Measurements from ENCODE around the gene CADPS.

The CADPS gene

DNA sequence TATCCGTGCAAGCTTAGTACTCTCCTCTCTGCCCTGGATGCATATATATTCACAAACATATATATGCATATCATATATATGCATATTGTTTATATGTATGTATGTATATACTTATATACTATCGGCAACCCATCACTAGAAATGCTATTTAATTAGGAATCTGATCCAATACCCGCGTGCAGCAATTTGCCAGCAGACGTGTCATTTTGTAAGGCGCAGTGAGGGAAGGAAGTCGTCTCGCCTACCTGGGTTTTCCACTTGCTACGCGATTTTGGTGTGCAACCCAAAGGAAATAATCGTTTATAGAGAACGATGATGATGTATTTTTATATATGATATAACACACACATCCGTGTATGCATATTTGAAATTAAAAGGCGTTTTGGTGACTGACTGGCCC, 496.3 kb downstream of the CADPS start:
- DNase-seq (ENCODE audit: extremely low read depth in 1 of 2, low read depth in 1 of 2), result no peak

DNA sequence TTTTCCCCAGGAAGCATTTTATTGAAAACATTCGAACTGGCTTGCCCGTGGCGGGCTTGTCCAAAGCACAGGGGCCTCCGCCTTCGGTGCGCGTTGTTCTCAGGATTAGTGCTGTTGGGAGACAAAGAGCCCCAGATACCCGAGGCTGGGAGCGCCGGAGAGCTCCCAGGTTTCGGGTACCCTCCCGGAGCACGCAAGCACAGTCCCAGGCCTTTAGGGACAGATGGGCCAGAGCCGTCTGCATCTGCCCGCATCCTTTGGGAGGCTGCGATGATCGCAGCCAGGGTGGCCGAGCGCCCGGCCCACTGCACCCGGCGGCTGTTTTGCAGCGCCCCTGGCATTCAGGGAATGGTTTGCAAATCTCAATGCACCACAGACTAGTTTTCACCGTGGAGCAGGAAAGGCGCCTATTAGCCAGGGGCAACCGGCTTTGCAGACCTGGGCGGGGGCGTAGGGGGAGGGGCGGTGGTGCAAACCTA, 496.9 kb downstream of the CADPS start:
- no peak for DNase-seq (ENCODE audit: extremely low read depth in 1 of 2, low read depth in 1 of 2)

- no peak for DNase-seq (ENCODE audit: extremely low read depth in 1 of 2, low read depth in 1 of 2)
Measured at GRCh38 chr3:62376906-62377877, 498.0 kb downstream of the CADPS start.

DNA sequence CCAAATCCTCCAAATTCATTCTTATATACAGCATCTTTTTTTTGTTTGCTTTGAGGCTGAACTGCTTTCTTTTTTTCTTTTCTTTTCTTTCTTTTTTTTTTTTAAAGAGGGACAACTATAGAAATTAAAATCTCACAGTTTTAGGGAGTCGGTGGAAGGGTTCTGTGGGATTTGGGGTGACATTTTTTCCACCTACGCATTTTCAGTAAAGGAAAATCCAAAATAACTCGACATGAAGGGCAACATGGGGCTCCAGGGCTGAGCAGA, 498.8 kb downstream of the CADPS start:
- DNase-seq (ENCODE audit: extremely low read depth in 1 of 2, low read depth in 1 of 2), result no peak

GRCh38 chr3:62375655-62376453, 499.4 kb downstream of the CADPS start:
- no peak for DNase-seq (ENCODE audit: extremely low read depth in 1 of 2, low read depth in 1 of 2)

DNA sequence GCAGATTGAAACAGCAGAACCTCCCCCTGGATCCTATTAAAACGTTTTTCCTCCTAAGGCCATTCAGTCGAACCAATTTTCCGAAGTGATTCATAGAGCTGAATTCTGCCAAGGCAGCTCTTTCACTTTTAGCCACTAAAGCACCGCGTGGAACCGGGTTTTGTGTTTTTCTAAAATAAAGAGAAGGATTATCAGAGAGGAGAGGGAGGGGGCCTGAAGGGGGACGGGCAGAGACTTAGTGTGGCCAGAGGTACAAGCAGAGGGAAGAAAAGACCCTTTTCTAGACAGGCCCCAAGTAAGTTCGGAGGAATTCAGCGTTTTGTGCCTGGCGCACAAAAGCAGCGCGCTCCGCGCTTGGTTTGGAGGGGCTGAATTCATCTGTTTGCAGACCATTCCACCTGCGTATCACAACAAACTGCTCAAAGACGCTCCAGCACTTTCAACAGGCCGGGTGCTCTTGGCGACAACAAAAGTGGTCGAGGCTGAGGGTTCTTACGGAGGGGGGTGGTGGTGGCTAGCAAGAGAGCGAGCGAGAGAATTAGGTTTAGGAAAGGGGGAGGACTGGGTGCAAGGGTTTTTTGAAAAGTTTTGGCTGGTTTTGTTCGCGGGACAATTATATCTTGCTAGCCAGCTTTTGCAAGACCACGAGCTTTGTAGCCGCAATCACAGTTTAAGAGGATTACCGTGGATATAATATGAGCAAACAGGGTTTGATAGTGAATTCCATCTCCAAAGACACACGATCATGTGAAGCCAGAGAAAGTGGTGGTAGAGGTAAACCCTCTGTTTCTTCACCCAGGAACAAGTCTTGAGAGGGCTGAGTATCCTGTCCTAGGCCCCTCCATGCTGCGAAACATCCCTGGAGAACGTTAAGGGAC, 500.6 kb downstream of the CADPS start:
- DNase-seq (ENCODE audit: extremely low read depth in 1 of 2, low read depth in 1 of 2), result no peak

DNA sequence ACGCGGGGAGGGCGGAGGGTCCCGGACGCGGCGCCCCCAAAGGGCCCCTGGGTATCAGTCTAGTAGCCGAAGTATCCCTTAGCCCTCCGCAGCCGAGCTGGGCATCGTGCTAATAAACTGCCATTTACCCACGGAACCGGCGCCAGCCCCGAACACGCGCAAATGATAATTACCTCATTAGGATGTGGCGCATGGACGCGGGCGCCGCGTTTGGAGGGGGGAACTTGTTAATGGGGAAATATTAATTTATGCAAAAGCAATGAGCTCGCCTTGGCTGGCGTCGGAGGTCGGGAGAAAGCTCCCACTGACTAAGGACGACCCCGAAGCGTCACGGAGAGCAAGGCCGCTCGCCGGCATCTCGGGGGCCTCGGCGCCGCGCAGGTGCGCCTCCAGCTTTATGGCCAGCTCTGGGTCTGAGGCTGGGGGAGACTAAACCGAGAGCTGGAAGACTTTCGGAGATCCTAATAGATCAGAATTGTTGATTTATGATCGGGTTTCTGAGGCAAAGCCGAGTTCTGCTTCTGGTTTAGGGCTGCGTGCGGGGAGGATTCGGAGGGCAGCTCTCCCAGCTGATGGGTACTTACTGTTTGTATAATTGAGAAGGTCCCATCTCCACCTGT, 501.4 kb downstream of the CADPS start:
- DNase-seq (ENCODE audit: extremely low read depth in 1 of 2, low read depth in 1 of 2), result no peak

DNA sequence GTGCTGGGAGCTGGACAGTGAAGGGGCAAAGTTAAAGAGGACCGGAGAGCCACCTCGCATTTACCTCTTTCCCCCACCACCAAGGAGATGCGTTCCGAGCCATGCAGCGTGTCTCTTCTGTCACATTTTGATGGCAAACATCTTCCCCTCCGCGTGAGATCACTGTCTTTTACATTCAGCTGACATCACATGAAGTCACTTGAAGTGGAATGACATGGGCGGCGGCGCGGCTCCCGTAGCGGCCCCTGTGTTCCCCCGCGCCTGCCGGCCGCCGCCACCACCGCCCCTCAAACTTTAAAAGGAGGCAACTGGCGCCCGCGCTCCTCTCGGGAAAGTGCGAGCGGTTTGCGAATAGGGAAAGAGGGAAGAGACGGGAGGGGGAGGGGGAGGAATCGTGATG, 502.0 kb downstream of the CADPS start, which contains the start of gene FEZF2:
Gene FEZF2 (minus strand): TSS at position 336 of the 400 bp plus-strand sequence. CDS start 682 bp downstream, outside the sequence.
- no peak for DNase-seq (ENCODE audit: extremely low read depth in 1 of 2, low read depth in 1 of 2)

GRCh38 chr3:62372621-62373041, 502.6 kb downstream of the CADPS start:
- DNase-seq (ENCODE audit: extremely low read depth in 1 of 2, low read depth in 1 of 2), result no peak

DNA sequence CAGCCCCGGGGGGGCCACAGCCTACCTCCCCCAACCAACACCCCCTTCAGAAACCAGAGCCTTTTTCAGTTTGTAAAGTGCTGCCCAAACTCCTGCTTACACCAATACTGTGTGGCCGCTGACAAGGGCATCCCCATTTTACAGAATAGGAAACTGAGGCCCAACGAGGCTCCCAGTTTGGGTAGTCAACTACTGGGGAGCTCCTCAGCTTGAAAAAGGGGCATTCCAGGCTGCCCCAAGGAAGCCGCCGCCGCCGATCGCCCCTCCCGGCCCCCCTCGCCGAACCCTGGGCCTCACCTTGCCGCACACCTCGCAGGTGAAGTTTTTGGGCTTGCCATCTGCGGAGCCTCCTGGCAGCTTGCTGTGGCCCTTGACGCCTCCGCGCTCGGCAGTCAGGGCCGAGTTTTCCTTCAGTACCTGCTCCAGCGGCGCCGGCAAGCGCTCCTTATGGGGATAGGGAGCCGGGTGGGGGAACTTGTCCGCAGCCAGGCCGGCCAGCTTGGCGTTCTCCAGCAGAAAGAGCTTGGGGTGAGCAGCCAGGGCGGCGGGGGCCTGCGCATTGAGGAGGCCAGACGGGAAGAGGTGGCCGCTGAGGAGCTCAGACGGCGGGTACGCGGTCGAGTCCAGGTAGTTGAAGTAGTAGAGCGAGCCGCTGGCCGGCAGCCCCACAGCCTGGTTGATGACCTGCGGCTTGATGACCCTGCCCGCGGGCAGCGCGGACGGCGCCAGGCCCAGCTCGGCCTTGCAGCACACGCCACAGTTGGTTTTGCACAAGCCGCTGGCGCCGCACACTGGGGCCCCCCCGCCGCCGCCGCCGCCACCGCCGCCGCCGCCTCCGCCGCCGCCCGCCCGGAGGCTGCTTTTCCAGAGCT, 503.3 kb downstream of the CADPS start:
- no peak for DNase-seq (ENCODE audit: extremely low read depth in 1 of 2, low read depth in 1 of 2)

- no peak for DNase-seq (ENCODE audit: extremely low read depth in 1 of 2, low read depth in 1 of 2)
Measured at GRCh38 chr3:62370858-62371719, 504.1 kb downstream of the CADPS start.

- no peak for DNase-seq (ENCODE audit: extremely low read depth in 1 of 2, low read depth in 1 of 2)
Measured at GRCh38 chr3:62370112-62370857, 504.9 kb downstream of the CADPS start.

DNA sequence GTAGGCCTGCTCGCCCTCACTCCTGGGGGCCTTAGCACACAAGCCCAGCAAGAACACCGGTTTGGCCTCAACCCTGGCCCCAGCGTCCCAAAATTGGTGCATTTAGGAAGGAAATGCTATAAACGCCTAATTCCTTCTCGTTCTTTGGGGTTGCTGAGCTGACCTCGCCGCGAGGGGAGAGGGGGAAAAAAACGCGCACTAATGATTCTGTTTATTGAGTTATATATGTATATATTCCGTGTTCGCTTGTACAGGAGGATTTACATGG, 505.8 kb downstream of the CADPS start:
- DNase-seq (ENCODE audit: extremely low read depth in 1 of 2, low read depth in 1 of 2), result no peak

GRCh38 chr3:62368705-62369475, 506.3 kb downstream of the CADPS start:
- no peak for DNase-seq (ENCODE audit: extremely low read depth in 1 of 2, low read depth in 1 of 2)

- no peak for DNase-seq (ENCODE audit: extremely low read depth in 1 of 2, low read depth in 1 of 2)
Measured at GRCh38 chr3:62368290-62368704, 506.9 kb downstream of the CADPS start.

- no peak for DNase-seq (ENCODE audit: extremely low read depth in 1 of 2, low read depth in 1 of 2)
Measured at GRCh38 chr3:62367763-62368195, 507.4 kb downstream of the CADPS start.

DNA sequence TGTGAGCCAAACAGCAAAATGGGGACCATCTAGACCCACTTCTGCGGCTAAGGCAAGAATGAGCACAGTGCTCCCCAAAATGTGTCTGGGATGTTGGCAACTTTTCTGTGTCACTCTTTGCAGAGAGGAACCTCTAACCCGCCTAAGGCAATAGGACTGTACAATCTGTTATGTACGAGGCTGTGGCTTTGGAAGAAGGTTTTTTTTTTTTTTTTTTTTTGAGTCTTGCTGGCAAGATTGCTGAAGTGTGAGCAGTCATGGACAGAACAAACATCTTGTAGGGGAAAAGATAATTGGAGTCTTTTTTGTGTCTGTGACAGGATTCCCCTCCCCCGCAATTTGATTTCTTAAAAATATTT, 509.1 kb downstream of the CADPS start:
- no peak for DNase-seq (ENCODE audit: extremely low read depth in 1 of 2, low read depth in 1 of 2)

Measured in stimulated activated CD8-positive, alpha-beta memory T cell treated with anti-CD3 and anti-CD28 coated beads, Interleukin-7, amount 100 ng/mL, for 48 hours (primary cell).